ENCODE data around the gene SMIM1. TPM values are rescaled to one million over a fixed set of nuclear protein-coding genes. Genes with fewer than 3 reads are reported as not detected.

SMIM1 gene
- total RNA-seq, 1 experiment from 2014 or later, result 29.9 TPM

DNA sequence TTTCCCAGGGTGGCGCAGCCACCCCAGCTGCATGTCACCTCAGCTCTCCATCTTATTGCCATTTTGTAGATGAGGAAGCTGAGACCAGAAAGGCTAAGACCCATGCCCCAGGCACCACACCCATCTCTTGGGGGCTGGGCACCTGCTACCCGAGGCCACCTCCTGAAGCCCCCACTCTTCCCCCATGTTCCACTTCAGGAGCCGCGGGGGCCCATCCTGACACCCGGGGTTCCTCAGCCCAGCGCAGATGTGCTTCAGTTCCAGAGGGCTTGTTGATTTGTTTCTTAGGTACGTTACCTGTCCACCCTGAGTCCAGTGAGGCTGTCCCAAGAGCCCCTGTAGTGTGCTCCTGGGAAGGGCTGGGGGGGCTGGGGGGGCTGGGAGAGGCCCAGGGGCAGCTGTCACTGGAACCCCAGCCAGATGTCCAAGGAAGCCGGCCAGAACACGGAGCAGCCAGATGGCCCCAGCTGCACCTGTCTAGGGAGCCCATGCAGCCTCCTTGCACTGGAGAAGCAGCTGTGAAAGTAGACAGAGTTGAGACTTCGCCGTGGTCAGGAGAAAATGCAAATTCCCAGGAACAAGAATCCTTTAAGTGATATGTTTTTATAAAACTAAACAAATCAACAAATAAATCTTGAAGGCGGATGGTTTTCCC, 37.4 kb upstream of the SMIM1 start:
- no peak for DNase-seq (ENCODE audit: low read depth)
- in situ Hi-C loops (cut with HindIII; ENCODE audit: low pct_unique_long_range_greater_than_20kb, low sequenced_read_pairs), result no loop called here

DNA sequence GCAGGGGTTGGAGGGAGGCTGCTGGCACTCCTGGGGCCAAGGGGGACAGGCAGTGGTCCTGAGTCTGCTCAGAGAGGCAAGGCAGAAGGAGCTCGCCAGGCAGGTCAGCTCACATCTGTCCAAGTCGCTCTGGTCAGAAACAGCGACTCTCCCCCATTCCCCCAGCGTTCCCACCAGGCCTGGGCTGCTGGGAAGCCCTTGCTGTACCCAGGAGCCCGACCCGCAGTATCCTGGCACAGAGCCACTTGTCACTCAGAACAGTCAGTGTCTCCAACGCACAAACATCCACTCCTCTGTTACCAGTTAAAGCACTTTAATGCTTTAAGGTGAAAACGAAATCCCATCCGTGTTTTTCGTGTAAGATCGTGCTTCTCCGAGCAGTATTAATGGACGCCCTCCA, 36.9 kb upstream of the SMIM1 start:
- DNase-seq (ENCODE audit: low read depth), result no peak
- in situ Hi-C loops (cut with HindIII; ENCODE audit: low pct_unique_long_range_greater_than_20kb, low sequenced_read_pairs), result no loop called here

GRCh38 chr1:3736131-3736561, 36.4 kb upstream of the SMIM1 start:
- no peak for DNase-seq (ENCODE audit: low read depth)
- in situ Hi-C loops (cut with HindIII; ENCODE audit: low pct_unique_long_range_greater_than_20kb, low sequenced_read_pairs), result no loop called here

GRCh38 chr1:3736708-3737107, 35.8 kb upstream of the SMIM1 start:
- no peak for DNase-seq (ENCODE audit: low read depth)
- in situ Hi-C loops (cut with HindIII; ENCODE audit: low pct_unique_long_range_greater_than_20kb, low sequenced_read_pairs), result no loop called here

GRCh38 chr1:3738943-3739342, 33.6 kb upstream of the SMIM1 start:
- in situ Hi-C loops (cut with HindIII; ENCODE audit: low pct_unique_long_range_greater_than_20kb, low sequenced_read_pairs), result no loop called here
- DNase-seq (ENCODE audit: low read depth), result no peak

DNA sequence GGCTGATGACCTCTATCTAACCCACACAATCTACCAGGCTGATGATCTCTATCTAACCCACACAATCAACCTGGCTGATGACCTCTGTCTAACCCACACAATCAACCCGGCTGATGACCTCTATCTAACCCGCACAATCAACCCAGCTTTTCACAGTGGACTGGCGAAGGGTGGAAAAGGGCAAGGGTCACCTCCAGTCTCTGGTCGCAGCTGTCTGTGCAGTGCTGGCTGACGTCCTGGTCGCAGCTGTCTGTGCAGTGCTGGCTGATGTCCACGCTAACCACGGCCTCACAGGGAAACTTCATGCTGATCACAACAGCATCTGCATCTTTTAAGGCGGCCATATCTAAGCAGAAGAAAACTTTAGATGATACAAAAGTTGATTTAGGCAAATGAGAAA, 32.5 kb upstream of the SMIM1 start:
- in situ Hi-C loops (cut with HindIII; ENCODE audit: low pct_unique_long_range_greater_than_20kb, low sequenced_read_pairs), result no loop called here
- no peak for DNase-seq (ENCODE audit: low read depth)

DNA sequence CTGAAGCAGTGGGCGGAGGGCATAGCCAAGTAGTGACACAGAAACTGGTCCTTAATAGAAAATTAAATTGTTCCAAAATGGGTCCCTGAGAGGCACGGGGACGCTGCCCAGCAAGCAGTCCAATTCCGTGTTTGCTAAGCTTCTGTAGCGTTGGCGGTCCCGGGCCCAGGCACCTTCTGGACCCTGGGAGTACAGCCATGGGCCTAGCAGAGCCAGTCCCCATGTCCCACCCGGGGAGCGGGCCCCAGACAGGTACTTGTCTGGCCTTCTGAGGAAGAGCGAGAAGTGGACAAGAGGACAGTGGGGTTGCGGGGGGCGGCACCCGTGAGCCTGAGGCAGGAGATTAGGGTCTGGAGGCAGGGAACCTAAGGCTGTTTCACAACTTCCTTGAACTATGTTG, 31.8 kb upstream of the SMIM1 start:
- no peak for DNase-seq (ENCODE audit: low read depth)
- in situ Hi-C loops (cut with HindIII; ENCODE audit: low pct_unique_long_range_greater_than_20kb, low sequenced_read_pairs), result no loop called here

- in situ Hi-C loops (cut with HindIII; ENCODE audit: low pct_unique_long_range_greater_than_20kb, low sequenced_read_pairs), result no loop called here
- DNase-seq (ENCODE audit: low read depth), result no peak
Observed at GRCh38 chr1:3741566-3742438, 30.7 kb upstream of the SMIM1 start.

- in situ Hi-C loops (cut with HindIII; ENCODE audit: low pct_unique_long_range_greater_than_20kb, low sequenced_read_pairs), result no loop called here
- DNase-seq (ENCODE audit: low read depth), result no peak
Observed at GRCh38 chr1:3742439-3743298, 29.9 kb upstream of the SMIM1 start.

- no peak for DNase-seq (ENCODE audit: low read depth)
- in situ Hi-C loops (cut with HindIII; ENCODE audit: low pct_unique_long_range_greater_than_20kb, low sequenced_read_pairs), result no loop called here
Observed at GRCh38 chr1:3743421-3743820, 29.1 kb upstream of the SMIM1 start.

DNA sequence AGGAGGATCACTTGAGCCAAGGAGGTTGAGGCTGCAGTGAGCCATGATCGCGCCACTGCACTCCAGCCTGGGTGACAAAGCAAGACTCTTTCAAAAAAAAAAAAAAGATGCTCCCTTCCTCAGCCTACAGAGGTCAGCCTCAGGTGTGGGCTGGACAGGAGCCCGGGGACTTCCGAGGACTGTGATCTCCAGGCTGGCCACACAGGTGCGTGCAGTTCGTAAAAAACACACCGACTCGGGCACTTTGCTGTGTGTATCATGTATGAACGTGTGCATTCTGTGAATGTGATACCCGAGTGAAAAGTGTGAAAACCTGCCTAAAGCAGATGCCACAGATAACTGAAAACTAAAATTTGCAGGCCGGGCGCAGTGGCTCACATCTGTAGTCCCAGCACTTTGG, 28.7 kb upstream of the SMIM1 start:
- no peak for DNase-seq (ENCODE audit: low read depth)
- in situ Hi-C loops (cut with HindIII; ENCODE audit: low pct_unique_long_range_greater_than_20kb, low sequenced_read_pairs), result no loop called here

DNA sequence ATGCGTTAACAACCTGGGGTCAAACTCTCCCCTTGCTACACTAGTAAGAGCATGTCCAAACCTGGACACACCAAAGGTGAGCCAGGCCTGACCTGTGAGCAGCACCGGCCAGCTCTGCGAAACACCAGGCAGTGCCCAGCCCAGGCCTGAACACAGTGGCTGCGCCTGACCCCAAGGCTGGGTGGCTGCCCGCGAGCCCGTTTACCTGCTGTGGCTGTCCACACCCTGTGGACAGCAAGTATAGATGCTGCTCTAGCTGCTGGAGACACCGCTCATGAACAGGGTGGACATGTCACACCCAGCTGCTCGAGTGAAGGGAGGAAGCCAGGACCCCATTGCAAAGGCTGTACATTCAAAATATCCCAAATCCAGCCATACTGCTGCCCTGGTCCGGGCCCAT, 27.9 kb upstream of the SMIM1 start:
- no peak for DNase-seq (ENCODE audit: low read depth)
- in situ Hi-C loops (cut with HindIII; ENCODE audit: low pct_unique_long_range_greater_than_20kb, low sequenced_read_pairs), result no loop called here

GRCh38 chr1:3745071-3745470, 27.5 kb upstream of the SMIM1 start:
- in situ Hi-C loops (cut with HindIII; ENCODE audit: low pct_unique_long_range_greater_than_20kb, low sequenced_read_pairs), result no loop called here
- DNase-seq (ENCODE audit: low read depth), result no peak

- DNase-seq (ENCODE audit: low read depth), result no peak
- in situ Hi-C loops (cut with HindIII; ENCODE audit: low pct_unique_long_range_greater_than_20kb, low sequenced_read_pairs), result no loop called here
Observed at GRCh38 chr1:3745590-3746381, 26.8 kb upstream of the SMIM1 start.

DNA sequence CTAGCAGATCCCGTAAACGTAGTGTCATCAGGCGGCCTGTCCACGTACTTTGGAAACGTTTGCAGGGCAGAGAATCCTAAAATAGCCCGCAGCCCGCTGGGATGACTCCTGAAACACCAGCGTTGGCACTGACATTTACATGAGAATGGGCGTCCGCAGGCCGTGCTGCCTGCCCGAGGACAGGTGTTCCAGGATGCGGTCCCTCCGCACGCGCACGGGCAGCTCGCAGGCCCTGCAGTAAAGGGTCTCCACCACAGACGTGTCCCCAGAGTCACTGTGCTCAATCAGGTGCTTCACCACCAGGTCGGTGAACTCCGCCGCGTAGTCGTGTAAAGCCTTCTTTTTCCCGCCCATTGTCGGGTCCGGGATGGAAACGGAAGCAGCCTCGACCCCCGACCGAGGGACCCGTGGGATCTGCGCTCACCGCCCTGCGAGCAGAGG, 26.1 kb upstream of the SMIM1 start:
- no peak for DNase-seq (ENCODE audit: low read depth)

GRCh38 chr1:3746830-3747521, 25.6 kb upstream of the SMIM1 start:
- in situ Hi-C loops (cut with HindIII; ENCODE audit: low pct_unique_long_range_greater_than_20kb, low sequenced_read_pairs), result no loop called here
- peak; percentile 46 for DNase-seq (ENCODE audit: low read depth)

More for the DNA sequence above, 26.1 kb upstream of the SMIM1 start:
- in situ Hi-C loops (cut with HindIII; ENCODE audit: low pct_unique_long_range_greater_than_20kb, low sequenced_read_pairs), result no loop called here

DNA sequence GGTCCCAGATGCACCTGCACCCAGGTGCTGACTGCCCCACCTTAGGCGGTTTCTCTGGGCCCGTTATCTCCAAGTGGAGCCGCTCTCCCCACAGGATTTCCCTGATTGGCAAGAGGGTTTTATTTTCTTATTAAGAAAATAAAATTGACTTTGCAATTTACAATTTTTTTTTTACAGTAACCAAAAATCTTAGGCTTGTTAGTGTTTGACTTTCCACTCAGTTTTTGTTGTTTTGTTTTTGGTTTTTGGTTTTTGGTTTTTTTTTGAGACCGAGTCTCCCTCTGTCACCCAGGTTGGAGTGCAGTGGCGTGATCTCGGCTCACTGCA, 25.1 kb upstream of the SMIM1 start:
- no peak for DNase-seq (ENCODE audit: low read depth)
- in situ Hi-C loops (cut with HindIII; ENCODE audit: low pct_unique_long_range_greater_than_20kb, low sequenced_read_pairs), result no loop called here

GRCh38 chr1:3747903-3748302, 24.6 kb upstream of the SMIM1 start:
- in situ Hi-C loops (cut with HindIII; ENCODE audit: low pct_unique_long_range_greater_than_20kb, low sequenced_read_pairs), result no loop called here

More at GRCh38 chr1:3747903-3748302, 24.6 kb upstream of the SMIM1 start:
- no peak for DNase-seq (ENCODE audit: low read depth)
